ENCODE measurements around the gene RHNO1.

DNA sequence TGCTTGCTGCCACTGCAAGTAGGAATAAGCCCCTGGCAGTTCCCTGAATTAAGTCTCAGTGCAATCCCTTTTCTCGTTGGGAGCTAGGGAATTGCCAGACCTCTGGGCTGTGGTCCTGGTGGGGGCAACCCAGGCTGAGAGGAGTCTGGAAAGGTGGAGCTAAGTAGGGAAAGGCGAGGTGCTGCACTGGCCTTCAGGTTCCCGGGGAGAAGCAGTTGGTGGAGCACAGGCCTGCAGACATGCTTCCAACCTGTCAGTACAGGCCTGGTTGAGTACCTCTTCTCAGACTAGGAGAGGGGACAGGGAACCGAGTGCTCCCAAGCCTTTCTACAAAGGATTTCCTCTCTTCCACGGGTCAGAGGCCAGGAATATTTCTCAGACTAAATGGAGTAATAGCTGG is 43.7 kb upstream of the RHNO1 start:
- TF ChIP-seq, protein P1, sequence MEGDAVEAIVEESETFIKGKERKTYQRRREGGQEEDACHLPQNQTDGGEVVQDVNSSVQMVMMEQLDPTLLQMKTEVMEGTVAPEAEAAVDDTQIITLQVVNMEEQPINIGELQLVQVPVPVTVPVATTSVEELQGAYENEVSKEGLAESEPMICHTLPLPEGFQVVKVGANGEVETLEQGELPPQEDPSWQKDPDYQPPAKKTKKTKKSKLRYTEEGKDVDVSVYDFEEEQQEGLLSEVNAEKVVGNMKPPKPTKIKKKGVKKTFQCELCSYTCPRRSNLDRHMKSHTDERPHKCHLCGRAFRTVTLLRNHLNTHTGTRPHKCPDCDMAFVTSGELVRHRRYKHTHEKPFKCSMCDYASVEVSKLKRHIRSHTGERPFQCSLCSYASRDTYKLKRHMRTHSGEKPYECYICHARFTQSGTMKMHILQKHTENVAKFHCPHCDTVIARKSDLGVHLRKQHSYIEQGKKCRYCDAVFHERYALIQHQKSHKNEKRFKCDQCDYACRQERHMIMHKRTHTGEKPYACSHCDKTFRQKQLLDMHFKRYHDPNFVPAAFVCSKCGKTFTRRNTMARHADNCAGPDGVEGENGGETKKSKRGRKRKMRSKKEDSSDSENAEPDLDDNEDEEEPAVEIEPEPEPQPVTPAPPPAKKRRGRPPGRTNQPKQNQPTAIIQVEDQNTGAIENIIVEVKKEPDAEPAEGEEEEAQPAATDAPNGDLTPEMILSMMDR (conservative IDR thresholded peaks at IDR 0.05; ENCODE audit: low read length): no peak
- TF ChIP-seq EZH2phosphoT487 (IDR thresholded peaks at IDR 0.05; ENCODE audit: borderline replicate concordance): no peak

All from Loucy (cell line).